ENCODE measurements around the gene YPEL2. TPM values are rescaled to one million over a fixed set of nuclear protein-coding genes. Genes with fewer than 3 reads are reported as not detected.

Gene YPEL2
- total RNA-seq, 6 experiments from 2014 or later, result 2.9 to 8.8 (median 4.6) TPM

DNA sequence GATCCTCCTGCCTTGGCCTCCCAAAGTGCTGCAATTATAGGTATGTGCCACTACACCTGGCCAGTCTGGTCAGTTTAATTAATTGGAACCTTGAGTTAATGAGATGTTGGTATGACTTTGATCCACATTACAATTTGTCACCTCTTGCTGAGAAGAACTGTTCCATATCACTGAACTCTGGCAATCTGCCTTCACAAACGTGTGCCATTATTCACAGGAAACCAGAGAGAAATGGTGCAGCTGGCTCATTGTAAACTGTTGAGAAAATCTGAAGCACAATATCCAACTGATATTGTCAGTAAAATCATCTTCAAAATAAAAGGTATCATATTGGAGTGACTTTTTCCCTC is 39.3 kb upstream of the YPEL2 start:
- TF ChIP-seq, protein P1, sequence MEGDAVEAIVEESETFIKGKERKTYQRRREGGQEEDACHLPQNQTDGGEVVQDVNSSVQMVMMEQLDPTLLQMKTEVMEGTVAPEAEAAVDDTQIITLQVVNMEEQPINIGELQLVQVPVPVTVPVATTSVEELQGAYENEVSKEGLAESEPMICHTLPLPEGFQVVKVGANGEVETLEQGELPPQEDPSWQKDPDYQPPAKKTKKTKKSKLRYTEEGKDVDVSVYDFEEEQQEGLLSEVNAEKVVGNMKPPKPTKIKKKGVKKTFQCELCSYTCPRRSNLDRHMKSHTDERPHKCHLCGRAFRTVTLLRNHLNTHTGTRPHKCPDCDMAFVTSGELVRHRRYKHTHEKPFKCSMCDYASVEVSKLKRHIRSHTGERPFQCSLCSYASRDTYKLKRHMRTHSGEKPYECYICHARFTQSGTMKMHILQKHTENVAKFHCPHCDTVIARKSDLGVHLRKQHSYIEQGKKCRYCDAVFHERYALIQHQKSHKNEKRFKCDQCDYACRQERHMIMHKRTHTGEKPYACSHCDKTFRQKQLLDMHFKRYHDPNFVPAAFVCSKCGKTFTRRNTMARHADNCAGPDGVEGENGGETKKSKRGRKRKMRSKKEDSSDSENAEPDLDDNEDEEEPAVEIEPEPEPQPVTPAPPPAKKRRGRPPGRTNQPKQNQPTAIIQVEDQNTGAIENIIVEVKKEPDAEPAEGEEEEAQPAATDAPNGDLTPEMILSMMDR (IDR thresholded peaks at IDR 0.05), result no peak
- Mint-ChIP-seq H3K4me3 (no peak overlapping the region), H3K9me3 (no peaks in the 10 kb centered on the region), H3K27me3 (ENCODE audit: insufficient read depth) (peaks cover 7% of the 10 kb centered on the region), H3K4me1 (ENCODE audit: low read depth) (peaks cover 5% of the 10 kb centered on the region), H3K36me3 (ENCODE audit: low read depth) (no peaks in the 10 kb centered on the region), H3K27ac (no peak overlapping the region)
- no peak for DNase-seq

GRCh38 chr17:59296190-59296589 is 35.3 kb upstream of the YPEL2 start:
- Mint-ChIP-seq H3K27me3 (ENCODE audit: insufficient read depth) (peaks cover 10% of the 10 kb centered on the region), H3K4me3 (no peak overlapping the region), H3K4me1 (ENCODE audit: low read depth) (no peaks in the 10 kb centered on the region), H3K36me3 (ENCODE audit: low read depth) (no peaks in the 10 kb centered on the region), H3K9me3 (no peaks in the 10 kb centered on the region), H3K27ac (no peak overlapping the region)
- DNase-seq, result no peak
- TF ChIP-seq, protein P1 (IDR thresholded peaks at IDR 0.05), result no peak

DNA sequence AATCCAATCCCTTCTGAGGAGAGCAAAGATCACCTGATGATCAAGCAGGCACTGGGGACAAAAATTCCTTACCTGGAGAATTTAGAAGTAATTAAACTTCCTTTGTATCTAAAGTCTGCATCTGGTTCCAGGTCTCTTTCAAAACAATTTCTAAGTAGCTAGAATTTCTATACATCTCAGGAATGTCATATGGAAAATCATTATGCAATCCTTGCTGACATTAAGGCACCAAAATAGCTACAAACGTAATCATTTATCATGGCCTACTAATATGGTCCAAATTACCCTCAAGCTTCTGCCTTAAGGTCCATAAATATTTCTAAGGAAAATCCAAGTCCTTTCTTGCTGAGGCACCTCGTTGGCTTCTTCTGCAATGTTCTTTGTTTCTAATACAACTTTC is 32.9 kb upstream of the YPEL2 start:
- no peaks in the 10 kb centered on the region for H3K36me3 Mint-ChIP-seq (ENCODE audit: low read depth)
- no peak overlapping the region for H3K4me3 Mint-ChIP-seq
- TF ChIP-seq, protein P1 (IDR thresholded peaks at IDR 0.05), result no peak
- peaks cover 15% of the 10 kb centered on the region for H3K27me3 Mint-ChIP-seq (ENCODE audit: insufficient read depth)
- H3K4me1 Mint-ChIP-seq (ENCODE audit: low read depth), result no peaks in the 10 kb centered on the region
- no peak overlapping the region for H3K27ac Mint-ChIP-seq
- no peaks in the 10 kb centered on the region for H3K9me3 Mint-ChIP-seq
- no peak for DNase-seq

- DNase-seq, result no peak
- no peaks in the 10 kb centered on the region for H3K4me1 Mint-ChIP-seq (ENCODE audit: low read depth)
- H3K27me3 Mint-ChIP-seq (ENCODE audit: insufficient read depth), result peaks cover 8% of the 10 kb centered on the region
These were observed 31.9 kb upstream of the YPEL2 start for GRCh38 chr17:59299400-59300092.

DNA sequence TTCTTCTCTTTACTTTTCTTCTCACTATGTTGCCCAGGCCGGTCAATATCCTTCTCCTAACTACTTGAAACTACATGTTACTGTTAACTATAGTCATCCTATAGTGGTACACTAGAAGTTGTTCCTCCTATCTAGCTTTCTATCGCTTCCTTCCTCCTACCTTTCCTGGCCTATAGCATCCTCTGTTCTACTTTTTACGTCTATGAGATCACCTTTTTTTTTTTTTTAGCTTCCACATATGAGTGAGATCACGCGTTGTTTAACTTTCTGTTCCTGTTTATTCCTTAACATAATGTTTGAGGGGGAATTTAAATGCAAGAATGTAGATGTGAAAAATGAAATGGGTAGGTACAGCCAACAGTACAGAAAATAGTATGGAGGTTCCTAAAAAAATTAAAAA is 30.5 kb upstream of the YPEL2 start:
- TF ChIP-seq, protein P1 (IDR thresholded peaks at IDR 0.05), result no peak
- Mint-ChIP-seq H3K27ac (no peak overlapping the region), H3K36me3 (ENCODE audit: low read depth) (no peaks in the 10 kb centered on the region), H3K9me3 (no peaks in the 10 kb centered on the region), H3K4me3 (no peak overlapping the region), H3K27me3 (ENCODE audit: insufficient read depth) (peaks cover 13% of the 10 kb centered on the region), H3K4me1 (ENCODE audit: low read depth) (no peaks in the 10 kb centered on the region)
- DNase-seq, result no peak

More at GRCh38 chr17:59299400-59300092, 31.9 kb upstream of the YPEL2 start:
- Mint-ChIP-seq H3K4me3 (no peak overlapping the region), H3K36me3 (ENCODE audit: low read depth) (no peaks in the 10 kb centered on the region), H3K27ac (no peak overlapping the region), H3K9me3 (no peaks in the 10 kb centered on the region)
- TF ChIP-seq, protein P1 (IDR thresholded peaks at IDR 0.05), result no peak

Data from HFFc6 (cell line).